ENCODE measurements around the gene COX8C.

DNA sequence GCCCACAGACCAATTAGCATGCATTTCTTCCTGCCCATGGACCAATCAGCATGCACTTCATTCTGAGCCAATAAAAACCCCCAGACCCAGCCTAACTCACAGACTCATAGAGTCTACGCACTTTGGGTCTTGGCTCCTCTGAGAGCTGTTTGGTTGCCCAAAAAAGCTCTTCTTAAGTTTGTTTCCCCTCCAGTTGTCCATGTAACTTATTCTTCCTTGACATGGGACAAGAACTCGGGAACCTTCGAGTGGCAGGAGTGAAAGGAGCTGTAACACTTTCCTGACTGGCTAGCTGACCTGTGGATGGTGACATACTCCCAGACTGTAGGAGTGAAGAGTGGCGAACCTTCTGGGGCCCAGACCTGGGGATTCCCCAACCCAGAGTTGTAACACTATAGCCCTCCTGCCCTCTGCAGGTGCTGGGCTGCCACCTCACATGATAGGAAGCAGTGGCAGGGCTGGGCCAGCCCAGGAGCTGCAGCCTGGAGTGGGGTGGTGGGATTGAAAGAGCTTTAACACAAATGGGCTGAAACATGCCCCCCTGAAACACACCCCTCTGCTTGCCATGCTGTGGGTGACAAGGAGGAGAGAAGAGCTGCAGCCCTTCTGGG is 9.7 kb upstream of the COX8C start:
- TF ChIP-seq CTCF (IDR thresholded peaks at IDR 0.05): no peak
- no peak for TF ChIP-seq POLR2A (IDR thresholded peaks at IDR 0.05)
